Astrocyte of the hippocampus (primary cell): ENCODE measurements around the gene S100A16.
"Not testable (repeated sequence)": the region's sequence is repeated elsewhere in the genome, so short reads cannot be mapped to it uniquely, and the experiment has no call there.

ENCODE experiments used
- DNase-seq: peaks from one replicate; pipeline ENCODE4 v3.0.0; 2011; ENCODE audit warnings: low read depth, low spot score

Gene S100A16

DNA sequence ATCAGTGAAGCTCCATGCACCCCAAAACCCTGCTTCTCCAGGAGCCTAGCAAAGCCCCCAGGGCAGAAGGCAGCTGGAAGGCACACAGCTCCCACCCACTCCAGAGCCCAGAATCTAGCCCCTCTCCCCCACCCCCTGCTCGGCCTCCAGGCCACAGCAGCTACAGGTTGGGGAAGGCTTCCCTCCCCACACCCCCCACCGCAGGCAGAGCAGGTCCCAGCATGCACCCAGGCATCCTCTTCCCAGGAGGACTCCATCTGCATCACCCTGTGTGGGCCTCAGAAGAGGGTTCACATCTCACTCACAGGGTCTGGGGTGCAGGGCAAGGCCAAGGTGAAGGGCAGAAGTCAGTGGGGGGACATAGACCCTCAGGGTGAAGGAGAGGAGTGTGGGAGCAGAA is 2.5 kb upstream of the S100A16 start:
- no peak for DNase-seq

DNA sequence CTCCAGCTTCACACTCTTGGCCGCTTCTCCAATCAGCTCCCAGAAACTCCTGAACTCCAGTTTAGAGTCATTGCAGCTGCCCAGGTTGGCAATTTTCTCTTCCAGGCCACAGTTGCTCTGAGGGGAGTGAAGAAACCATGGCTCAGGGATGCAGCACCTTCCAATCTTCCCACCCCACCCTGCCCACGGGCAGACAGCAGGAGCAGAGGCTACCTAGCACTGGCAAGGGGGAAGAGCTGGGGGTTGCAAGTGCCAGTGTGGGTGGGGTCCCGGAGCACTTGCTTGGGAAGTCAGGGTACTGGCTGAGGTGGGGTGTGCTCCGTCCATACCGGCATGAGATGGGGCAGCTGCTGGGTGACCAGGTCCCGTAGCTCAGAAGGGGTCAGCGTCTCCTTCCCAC is 2.0 kb upstream of the S100A16 start:
- no peak for DNase-seq

GRCh38 chr1:153614189-153614900 is 1.4 kb upstream of the S100A16 start:
- DNase-seq: no peak

- no peak for DNase-seq
These were observed 469 bp upstream of the S100A16 start for GRCh38 chr1:153613406-153613805.

- DNase-seq: peak; percentile 56
These were observed 704 bp downstream of the S100A16 start for GRCh38 chr1:153612111-153612754.

DNA sequence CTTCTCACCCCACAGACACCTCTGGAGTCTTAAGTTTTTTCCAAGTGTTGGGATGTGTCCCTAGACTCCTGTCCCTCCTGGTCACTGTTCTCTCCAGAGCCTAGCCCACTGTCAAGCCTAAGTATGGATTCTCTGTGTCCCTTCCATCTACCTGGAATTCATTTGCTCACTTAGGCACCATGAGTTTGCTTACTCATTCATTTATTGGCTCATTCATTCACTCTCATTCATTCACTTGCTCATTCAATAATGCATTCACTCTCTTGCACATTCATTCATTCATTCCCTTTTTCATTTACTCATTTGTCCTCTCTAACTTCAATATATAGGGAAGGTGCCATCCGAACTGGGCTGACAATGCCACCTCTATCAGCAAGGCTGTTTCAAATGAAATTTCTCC is 1.6 kb downstream of the S100A16 start:
- DNase-seq: no peak

DNA sequence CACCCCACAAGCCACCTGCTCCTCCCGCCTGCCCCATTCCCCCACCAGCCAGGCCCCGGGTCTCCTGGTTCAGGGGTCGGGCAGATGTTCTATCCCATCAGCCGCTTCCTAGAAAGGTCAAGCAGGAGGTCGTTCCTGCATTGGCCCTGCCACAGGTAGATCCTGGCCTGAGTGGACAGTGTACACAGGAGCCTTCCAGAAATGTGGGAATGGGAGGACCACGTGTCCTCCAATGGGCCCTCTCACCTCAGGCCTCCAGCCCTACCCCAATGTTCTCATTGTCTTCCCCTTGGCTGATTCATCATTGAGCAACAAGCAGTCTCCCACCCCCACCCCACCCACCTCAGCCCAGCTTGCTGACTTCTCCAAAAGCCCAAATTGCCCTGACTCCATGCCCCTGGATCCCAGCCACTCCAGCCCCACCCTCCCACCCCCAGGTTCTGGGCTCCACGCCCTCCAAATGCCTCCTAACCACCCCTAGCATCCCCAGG is 2.1 kb downstream of the S100A16 start:
- peak; percentile 28 for DNase-seq

GRCh38 chr1:153610334-153610733 is 2.6 kb downstream of the S100A16 start:
- DNase-seq: peak; percentile 25

- DNase-seq: no peak
These were observed 3.4 kb downstream of the S100A16 start for GRCh38 chr1:153609585-153609907.

DNA sequence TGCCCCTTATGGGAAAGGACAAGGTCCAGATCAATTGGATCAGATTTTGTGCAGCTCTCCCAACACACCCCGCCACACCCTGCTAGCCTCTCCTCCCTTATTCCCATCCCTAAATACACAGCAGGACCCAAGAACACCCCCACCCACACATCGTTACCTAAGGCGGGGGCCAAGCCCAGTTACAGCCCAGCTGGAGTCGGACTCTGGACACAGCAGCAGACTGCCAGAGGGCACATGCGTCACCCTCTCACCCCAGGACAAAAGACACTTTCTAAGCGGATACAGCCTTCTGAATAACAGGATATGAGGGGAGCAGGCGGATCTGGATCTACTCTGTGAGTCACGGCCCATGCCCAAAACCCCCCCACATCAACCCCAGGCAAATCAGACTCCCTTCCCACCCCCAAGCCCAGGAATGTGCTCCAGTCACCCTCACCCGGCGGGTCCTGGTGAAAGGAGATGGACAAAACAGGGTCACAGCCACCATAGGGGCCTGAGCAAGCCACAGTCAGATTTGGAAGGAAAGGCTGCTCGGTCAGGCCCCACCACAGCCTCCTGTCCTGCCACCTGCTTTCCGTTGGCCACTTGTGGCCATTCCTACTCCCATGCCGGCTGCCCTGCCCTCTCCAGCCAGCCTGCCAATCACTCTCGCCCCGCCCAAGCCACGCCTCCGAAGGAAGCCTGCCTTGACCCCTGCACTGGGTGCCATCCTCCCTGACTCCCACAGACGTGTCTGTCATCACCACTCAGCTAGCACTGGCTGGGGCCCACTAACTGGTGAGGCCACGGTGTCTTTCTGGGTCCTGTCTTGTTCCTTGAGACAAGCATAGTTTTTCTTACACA is 4.0 kb downstream of the S100A16 start:
- DNase-seq: peak; percentile 93

DNA sequence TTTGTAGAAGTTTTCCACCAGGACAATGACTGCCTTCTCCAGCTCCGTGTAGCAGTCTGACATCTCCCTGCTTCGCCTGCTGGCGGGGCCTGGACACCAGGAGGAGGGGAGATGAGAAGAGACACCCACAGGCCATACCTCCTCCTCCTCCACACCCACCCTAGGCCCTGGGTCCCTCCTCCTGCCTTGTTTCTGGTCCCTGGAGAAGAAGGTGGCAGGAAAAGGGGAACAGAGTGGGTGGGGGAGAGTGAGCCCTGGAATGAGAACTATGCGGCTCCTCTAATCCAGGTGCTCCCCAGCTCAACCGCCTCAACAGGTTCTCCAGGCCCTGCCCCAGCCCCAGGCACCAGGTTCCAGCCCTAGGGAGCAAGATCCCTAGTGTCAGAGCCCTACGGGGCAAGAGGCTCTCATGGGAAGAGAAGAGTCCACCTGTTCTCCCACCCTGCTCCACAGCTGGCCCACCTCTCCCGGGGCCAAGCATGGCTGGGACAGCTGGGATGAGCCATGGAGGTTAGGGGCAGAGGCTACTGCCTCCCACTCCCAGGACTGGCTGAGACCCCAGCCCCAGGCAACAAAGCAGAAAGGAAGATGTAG is 4.8 kb downstream of the S100A16 start:
- no peak for DNase-seq

DNA sequence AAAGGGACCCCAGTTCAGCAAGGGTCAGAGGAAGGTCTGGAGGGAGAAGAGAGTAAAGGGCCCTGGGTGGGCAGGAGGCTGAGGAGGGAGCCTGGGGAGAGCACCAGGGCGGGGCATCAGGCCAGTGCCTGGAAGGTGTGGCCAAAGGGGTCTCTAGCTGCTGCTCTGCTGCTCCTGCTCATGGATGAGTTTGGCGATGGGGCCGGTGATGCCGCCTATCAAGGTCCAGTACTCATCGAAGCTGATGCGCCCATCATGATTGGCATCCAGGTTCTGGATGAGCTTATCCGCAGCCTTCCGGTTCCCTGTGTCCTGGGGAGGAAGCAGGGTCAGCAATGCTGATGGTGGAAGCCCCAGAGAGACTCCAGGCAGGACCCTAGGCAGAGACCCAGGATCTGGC is 5.6 kb downstream of the S100A16 start:
- DNase-seq: no peak

DNA sequence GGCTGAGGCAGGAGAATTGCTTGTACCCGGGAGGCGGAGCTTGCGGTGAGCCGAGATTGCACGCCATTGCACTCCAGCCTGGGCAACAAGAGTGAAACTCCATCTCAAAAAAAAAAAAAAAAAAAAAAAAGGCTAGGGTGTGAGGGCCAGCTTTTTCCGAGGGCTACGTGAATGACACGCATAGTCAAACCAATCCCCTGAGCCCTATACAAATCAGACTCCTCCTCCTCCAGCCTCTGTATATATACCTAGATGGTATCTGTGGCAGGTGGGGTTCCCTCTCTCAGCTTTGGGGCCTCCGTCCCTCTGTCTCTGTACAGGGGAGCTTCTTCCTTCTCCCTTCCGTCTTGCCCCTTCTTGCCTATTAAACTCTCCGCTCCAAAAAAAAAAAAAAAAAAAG is 6.7 kb downstream of the S100A16 start:
- DNase-seq: no peak

- DNase-seq: no peak
These were observed 10.2 kb downstream of the S100A16 start for GRCh38 chr1:153602749-153603148.

- no peak for DNase-seq
These were observed 13.1 kb downstream of the S100A16 start for GRCh38 chr1:153599847-153600246.

GRCh38 chr1:153598309-153599172 is 14.4 kb downstream of the S100A16 start:
- DNase-seq: peak; percentile 57

DNA sequence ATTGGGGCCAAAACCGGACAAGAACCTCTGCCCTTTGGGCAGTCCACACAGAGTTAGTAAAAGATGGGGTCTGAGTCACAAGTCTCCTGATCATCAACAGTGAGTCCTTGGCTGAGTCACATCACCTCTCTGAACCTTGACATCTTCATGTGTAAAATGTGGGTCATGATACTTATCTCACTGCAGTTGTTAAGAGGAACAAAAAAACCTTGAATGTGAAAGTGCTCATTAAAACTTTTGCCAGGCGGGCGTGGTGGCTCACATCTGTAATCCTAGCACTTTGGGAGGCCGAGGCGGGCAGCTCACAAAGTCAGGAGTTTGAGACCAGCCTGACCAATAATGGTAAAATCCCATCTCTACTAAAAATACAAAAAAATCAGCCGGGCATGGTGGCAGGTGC is 15.7 kb downstream of the S100A16 start:
- no peak for DNase-seq

GRCh38 chr1:153592748-153593147 is 20.2 kb downstream of the S100A16 start:
- DNase-seq: peak; percentile 58

DNA sequence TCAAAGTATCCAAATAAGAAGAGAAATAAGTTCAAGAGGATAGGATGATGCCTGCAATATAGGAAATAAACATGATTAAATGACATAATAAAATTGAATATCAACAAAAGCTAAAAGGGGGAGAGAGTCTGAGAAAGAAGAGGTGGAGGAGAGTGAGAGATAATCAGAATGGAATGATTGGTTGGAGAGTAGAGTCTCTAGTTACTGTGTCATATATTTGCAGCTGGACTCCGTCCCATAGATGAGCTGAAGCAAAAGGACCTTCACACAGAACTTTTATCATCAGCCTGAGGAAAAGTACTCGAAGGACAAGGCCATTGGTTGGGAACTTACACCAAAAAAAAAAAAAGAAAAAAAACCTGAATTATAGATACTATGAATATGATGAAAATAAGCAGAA is 24.5 kb downstream of the S100A16 start:
- no peak for DNase-seq

- DNase-seq: not testable (repeated sequence)
These were observed 24.9 kb downstream of the S100A16 start for GRCh38 chr1:153588033-153588432.

GRCh38 chr1:153587314-153587713 is 25.6 kb downstream of the S100A16 start:
- no peak for DNase-seq
